Activated gamma-delta T cell treated with Interleukin-2 at 50 U/mL for 16 hours (primary cell): Measurements from ENCODE around the gene SH3RF2.

Source experiments
- DNase-seq: peaks from one replicate; pipeline ENCODE4 v3.0.0-alpha.2; 2020

The SH3RF2 gene

DNA sequence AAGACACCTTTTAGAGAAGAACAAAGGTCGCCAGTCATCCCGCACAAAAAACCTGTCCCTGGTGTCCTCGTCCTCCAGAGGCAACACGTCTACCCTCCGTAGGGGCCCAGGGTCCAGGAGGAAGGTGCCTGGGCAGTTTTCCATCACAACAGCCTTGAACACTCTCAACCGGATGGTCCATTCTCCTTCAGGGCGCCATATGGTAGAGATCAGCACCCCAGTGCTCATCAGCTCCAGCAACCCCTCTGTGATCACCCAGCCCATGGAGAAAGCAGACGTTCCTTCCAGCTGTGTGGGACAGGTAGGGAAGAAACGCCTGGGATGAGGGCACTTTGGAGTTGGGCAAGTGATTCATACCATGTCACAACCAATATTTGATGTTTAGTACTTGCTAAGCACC is 77.4 kb downstream of the SH3RF2 start:
- no peak for DNase-seq

DNA sequence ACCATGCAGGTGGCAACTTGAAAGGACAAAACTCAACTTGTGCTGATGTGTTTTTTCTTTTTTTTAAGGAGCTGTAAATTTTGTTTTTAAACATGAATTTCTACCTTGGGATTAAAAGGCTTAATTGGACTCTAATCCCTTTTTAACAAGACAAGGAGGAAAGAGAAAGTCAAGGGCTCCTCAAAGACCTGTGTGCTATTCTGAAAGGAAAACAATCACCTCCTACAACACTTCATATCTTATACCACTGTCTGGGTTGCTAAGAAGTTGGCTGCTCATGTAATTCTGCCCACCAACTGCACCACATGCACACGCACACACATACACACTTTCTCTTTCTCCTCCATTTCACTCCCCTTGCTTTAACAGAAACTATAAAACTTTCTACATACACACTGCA is 78.6 kb downstream of the SH3RF2 start:
- no peak for DNase-seq

DNA sequence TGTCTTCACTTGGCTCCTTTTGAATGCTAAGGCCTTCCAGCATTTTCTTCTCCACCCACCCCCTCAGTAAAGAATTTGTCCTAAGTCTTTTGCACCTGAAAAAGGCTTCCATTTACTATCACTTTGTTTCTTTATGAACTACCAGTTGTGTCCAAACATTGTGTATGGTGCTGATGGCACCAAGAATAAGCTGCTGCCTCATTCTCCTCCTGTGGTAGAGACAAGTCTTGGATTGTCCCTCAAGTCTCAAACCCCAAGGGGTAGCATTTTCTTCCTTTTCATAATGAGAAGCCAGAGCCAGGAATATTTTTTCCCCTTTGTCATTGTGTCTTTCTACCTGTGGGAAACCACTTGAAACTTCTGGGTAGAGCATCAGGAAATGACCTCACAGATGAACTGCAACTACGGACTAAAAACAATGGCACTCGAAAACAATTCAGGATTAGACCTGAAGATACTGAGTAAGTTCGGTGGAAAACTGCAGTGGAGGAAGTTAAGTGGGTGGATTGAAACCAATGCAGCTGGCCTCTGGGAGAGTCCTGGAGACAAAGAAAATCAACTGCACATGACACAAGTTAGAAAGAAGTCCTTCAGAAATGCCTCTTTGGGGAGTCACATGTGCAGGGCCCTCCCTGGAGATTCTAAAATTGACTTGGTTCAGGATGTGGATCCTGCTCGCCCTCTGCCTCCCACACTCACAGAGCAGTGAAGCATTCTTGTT is 80.5 kb downstream of the SH3RF2 start:
- DNase-seq: no peak

DNA sequence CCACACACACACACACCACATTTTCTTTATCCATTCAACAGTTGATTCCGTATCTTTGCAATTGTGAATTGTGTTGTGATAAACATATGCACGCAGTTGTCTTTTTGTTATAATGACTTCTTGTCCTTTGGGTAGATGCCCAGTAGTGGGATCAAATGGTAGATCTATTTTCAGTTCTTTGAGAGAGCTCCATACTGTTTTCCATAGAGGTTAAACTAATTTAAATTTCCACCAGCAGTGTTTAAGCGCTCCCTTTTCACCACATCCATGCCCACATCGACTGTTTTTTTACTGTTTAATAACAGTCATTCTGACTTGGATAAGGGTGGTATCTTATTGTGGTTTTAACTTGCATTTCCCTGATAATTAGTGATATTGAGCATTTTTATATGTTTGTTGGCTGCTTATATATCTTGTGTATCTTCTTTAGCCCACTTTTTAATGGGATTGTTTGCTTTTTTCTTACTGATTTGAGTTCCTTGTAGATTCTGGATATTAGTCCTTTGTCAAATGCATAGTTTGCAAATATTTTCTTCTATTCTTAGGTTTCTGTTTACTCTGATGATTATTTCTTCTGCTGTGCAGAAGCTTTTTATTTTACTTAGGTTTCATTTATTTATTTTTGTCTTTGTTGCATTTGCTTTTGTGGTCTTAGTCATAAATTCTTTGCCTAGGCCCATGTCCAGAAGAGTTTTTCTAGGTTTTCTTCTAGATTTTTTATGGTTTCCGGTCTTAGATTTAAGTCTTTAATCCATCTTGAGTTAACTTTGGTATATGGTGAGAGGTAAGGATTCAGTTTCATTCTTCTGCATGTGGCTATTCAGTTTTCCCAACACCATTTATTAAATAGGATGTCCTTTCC is 82.4 kb downstream of the SH3RF2 start:
- DNase-seq: no peak

DNA sequence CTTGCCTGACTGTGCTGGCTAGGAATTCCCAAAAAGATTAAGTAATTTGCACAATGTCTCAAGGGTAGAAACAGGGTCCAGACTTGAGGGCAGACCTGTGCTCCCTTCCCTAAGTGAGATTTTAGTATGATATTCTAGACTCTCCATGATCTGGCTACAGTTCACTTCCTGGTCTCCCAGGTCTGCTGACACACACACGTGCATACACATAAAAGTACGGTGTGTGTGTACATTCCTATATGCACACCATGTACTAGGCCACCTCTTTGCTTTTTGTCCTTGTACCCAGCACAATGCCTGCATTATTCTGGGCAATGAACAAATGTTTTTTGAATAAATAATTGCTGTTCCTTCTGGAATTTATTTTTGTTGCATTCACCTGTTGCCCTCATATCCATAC is 83.7 kb downstream of the SH3RF2 start:
- DNase-seq: no peak

DNA sequence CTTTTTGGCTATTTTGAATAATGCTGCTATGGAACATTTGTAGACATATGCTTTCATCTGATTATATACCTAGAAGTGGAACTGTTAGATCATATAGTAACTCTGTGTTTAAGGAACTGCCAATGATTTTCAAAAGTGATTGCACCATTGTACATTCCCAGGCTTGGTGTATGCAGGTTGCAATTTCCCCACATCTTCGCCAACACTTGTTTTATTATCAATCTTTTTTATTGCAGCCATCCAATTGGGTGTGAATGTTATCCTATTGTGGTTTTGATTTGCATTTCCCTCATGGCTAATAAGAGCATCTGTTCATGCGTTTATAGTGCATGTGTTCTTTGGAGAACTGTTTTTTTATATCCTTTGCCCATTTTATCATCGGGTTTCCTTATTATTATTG is 87.7 kb downstream of the SH3RF2 start:
- no peak for DNase-seq

DNA sequence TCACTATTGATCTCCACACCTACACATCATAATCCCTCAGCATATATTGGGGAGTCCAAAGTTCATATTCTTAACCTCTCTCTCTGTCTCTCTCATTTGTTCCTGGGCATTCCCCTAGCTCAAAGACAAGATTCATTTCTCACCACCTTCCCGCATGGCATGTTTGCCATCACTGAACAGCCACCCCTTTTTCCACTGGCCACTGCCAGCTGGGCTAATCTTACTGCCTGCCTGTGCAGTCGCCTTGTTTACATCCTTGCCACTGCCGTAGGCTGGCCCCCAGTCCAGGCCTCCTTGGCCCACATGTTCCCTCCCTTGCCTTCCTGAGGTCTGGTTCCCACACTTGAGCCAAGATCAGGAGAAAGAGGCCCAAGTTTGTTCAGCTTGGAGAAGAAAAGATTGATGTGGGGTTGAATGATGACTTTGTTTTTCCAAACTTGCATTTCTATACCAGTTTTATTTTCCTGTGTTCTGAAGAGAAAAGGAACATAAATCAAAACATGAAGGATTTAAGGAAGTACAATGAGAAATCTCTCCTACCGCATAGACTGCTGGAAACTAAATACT is 88.8 kb downstream of the SH3RF2 start:
- DNase-seq: no peak

DNA sequence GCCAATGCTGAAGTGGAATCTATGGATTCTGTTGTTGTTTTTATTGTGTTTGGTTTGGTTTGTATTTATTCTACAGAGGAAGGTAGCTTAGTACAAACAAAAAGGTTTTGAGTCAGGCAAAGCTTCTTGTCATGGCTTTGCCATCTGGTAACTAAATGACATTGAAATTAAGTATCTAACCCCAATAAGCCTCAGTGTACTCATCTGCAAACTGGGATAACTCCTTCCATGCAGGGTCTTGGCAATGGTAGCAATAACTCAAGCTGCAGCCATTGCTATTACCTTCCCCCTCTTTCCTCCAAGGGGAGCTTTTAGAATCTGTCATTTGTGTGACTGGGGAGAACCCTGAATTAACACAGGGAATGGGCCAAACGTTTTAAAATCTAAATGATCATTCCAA is 89.3 kb downstream of the SH3RF2 start:
- DNase-seq: no peak

DNA sequence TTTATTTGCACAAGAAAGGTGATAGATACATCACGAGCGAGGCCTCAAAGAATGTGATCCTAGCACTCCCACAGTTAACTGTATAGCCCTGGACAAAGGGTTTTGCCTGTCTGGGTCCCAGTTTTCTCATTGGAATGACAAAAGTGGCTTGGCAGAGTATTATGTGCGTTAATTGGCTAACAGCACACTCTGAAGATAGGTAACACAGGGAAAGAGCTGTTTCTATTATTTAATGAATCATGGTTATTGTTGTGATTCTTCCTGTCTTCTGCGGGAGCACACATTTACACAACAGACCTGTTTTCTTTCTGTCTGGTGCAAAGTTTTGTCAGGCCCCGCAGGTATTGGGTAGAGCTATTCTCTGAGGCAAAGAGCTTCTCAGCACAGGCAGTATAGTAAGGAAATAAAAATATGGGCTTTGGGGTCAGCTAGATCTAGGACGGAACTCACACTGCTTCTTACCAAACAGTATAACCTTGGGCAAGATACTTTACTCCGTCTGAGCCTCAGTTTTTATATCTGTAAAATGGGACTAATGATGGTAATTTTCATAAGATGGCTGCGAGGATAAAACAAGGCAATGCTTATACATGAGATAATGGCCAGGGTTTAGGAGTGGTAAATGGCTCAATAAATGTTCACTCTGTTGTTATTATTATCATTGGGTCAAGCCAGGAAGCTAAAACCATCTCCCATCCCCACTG is 90.1 kb downstream of the SH3RF2 start:
- no peak for DNase-seq

DNA sequence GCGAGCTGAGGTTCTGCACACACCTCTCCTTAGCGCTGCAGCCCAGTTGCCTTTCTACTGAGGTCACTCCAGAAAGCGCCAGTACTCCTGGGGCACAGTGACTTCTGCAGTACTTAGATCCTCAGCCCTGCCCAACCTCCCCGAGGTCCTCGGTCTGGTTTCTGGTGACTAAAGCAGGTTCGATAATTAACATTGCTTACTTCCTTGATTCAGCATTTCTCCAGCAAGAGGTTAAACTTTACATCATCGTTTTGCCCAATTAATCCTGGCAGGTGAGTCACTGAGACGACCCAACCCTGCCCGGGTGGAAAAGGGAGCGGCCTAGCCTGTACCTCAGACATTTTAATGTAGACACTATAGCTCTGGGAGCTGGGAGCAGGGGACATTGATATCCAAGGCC is 91.4 kb downstream of the SH3RF2 start:
- no peak for DNase-seq

DNA sequence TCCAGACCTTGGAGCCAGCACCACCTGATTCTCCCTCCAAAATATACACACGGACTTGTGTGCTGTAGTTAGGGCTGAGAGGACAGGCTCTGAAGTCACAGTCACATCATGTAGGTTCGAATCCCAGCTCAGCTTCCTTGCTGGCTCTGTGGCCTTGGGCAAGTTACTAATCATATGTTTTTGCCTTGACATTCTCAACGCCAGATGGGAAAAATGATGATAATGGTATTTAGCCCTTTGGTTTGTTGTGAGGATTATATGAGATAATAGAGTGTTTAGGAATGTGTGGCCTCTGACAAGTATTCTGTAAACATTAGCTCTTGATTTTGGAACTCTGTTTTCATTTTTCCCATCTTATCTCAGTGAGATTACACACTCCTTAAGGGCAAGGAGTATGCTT is 96.5 kb downstream of the SH3RF2 start:
- DNase-seq: no peak

DNA sequence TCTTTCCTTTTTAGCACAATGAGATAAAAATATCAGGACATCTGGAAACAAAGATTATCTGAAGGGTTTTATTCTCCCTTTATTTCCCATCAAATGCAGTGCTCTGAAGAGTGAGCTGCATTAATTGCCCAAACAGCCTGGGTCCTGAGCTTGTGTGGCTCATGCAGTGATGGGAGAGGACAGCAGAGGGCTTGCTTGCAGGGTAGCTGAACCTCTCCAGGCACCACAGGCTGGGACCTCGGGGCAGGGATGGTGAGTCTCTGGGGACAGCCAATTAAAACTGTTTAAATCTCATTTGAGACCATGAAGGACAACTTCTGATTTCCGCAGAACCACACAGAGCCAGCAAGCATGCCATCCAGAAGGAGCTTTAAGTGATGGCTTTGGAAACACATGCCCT is 97.7 kb downstream of the SH3RF2 start:
- no peak for DNase-seq

DNA sequence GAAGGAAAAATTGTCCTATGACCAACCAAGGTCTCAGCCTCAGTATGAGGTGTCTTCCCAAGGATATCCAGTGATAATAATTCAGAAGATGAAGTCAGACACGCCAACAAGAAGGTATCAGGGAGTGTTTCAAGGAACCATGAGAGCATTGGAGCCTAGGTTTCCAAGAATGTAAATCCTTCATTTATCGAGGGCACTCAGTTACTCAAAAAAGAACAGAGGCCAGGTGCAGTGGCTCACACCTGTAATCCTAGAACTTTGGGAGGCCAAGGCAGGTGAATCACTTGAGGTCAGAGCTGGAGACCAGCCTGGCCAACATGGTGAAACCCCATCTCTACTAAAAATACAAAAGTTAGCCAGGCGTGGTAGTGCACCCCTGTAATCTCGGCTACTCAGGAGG is 98.2 kb downstream of the SH3RF2 start:
- no peak for DNase-seq

DNA sequence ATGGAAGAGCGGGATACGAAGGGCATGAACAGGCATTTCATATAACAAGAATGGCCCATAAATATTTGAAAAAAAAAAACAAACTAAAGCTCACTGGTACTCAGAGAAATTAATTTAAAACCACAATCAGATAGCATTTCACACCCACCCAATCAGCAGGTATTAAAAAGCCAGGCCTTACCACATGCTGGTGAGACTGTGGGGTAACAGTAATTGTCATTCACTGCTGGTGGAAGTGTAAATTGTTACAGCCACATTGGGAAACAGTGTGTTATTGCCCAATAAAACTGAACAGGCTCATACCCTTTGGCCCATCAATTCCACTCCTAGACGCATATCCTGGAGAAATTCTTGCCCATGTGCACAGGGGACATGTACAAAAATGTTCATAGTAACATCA is 103.0 kb downstream of the SH3RF2 start:
- no peak for DNase-seq

DNA sequence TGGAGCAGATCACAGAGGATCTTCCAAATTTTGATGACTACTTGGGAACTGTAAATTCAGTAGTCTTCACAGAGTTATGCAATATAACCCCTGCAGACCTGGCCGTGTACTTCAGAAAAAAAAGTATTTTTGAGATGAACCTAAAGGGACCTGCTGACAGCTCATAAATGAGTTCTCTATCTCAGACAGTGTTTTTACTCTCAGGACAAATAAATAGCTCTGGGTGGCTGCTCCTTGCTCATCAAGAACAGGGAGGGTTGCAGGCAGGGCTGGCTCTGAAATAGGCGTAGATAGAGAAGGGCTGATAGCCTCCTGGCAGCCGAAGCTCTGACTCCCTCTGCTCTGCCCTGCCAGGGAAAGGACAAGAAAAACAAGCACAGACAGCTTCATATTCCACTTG is 104.1 kb downstream of the SH3RF2 start:
- DNase-seq: no peak

DNA sequence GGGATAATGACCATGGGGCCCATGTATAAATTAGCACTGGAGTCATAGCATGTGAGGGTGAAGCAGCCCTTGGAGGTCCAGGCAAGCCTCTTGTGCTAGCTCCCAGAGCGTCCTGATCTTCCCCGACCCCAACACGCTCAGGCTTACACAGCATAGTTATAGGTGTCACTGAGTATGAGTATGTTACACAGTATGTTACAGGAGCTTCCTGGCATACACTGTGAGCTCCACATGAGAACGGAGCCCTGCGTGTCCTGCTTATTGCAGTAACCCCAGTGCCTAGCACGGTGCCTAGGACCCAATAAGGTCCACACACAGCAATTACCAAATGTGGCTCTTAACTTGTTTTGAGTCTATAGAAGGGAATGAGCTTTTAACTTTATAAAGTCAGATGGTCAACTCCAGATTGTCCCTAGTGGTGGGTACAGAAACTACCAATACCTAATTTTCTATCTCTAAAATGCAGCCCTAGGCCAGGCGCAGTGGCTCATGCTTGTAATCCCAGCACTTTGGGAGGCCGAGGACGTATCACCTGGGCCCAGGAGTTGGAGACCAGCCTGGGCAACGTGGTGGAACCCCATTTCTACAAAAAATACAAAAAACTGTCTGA is 104.9 kb downstream of the SH3RF2 start:
- DNase-seq: no peak

DNA sequence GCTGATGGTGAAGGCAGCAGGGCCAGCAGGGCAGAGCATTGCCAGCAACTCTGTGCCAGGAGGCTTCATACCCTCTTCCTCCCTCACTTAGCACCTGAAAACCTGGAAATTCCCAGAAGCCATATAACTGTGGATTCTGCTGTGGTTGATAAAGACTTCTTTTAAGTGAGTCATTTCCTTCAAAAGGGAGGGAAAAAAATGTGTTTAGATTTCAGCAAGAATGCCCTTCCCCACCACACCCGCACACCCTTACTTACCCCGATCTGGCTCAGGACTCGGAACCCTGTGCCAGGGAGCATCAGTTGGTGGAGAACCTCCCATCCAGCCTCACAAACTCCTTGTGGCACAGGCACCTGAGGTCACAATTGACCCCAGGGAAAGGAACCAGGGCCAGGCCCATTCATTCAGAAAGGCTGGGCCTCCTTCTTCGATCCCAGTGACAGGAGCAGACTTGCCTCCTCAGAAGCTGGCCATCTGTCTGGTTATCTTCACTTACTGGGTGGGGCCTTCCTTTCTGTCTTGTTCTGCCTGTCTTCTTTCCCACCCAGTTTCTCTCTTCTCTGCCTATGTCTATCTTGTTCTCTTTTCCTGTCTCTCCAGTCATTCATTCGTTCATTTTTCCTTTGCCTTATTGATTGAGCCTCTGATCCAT is 106.4 kb downstream of the SH3RF2 start:
- no peak for DNase-seq

DNA sequence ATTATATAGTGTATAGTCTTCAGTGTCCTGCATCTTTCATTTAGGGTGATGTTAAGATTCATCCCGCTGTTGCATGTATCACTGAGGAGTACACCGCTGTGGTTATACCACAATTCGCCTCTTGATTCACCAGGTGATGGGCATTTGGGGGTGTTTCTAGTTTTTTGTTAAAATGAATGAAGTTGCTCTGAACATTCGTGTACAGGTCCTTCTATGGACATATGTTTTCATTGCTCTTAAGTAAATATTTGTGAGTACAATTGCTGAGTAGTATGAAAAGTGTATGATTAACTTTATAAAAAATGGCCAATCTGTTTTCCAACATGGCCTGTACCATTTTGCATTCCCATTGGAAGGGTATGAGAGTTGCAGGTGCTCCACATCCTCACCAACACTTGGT is 107.3 kb downstream of the SH3RF2 start:
- no peak for DNase-seq

DNA sequence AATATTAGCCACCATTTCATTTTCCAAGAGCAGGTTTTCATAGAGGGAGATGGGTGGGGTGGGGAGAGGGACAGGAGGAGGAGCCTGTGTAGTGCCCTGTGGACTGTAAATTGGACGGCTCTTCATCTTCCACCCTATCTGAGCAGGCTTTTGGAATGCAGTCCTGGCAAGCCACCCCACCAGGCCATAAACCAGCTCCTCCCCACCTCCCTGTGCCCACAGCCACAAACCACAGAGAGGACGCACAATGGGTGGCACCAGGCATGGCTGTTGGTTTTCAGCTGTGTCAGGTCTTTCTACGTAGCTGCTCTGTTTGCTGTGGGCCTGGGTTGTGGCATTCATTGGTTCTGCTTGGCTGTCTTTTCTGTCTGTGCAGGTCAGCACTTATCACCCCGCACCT is 111.0 kb downstream of the SH3RF2 start:
- no peak for DNase-seq

DNA sequence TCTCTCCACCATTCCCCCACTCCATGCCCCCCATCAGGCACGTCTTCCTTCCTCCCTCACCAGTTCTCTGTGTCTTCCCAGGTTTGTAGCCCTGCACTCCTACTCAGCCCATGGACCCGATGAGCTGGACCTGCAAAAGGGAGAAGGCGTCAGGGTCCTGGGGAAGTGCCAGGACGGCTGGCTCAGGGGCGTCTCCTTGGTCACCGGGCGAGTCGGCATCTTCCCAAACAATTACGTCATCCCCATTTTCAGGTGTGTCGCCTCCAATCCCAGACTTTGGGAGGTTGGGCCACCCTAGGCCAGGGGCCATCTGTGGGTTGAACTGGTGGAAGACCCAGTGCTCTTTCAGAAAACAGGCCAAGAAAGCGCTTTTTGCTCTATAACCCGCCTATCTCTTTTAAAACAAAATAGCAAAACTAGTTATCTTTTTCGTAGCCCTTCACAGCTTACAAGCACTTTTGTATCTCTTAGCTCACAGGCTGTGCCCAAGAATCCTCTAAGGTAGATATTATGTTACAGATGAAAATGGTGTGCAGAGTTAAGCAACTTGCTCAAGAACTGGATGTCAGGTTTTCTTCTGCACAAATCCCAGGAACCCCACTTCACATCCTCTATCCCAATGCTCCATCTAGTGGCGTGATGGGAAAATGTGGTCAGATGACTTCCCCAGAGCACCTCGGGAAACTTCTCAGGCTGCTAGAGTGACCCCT is 112.8 kb downstream of the SH3RF2 start:
- no peak for DNase-seq

DNA sequence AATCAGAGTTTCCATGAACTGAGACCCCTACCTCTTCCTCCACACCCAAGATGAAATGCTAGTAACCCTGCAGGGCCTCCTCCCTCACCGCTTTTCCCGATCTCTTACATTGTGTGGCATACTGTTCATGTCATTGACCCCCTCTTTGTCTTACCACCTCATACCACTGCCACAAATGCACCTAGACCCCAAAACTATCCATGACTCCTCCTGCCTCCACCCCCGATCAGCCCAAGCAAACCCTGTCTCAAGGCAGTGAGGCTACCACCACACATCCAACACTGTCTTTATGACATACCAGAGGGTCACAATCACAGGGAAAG is 113.3 kb downstream of the SH3RF2 start:
- DNase-seq: no peak

DNA sequence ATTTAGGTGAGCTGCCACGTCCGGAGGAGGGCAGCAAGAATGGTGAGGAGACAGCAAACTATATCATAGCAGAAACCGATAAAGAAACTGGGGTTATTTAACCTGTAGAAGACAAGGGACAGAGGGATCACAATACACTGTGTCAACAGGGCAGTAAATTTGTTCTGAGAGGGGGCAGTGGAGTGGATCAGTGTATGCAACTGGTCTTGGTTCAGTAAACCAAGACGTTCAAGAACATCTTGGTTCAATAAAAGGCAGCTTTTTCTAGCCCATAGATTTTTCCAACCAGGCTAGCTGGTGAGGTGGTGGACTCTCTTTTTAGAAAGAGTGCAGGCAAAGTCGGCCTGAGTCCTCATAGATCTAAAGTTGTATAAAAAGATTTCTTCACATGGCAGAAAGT is 113.7 kb downstream of the SH3RF2 start:
- no peak for DNase-seq
